OCI-LY1 (cell line): Measurements from ENCODE around the gene MRPS10.

Experiments used
- CTCF ChIP-seq: fragments of 200-600 bp; sonication (generic), shearing (Covaris generic); IDR thresholded peaks from 2 replicates; pipeline ENCODE4 v1.5.1; 2017; ENCODE audit warnings: mild to moderate bottlenecking, antibody characterized with exemption, low read length, moderate library complexity, mixed read lengths
- EZH2 ChIP-seq: fragments of 200-600 bp; sonication (generic), shearing (Covaris generic); IDR thresholded peaks from 2 replicates; pipeline ENCODE4 v1.8.0; 2017; ENCODE audit warnings: borderline replicate concordance, mixed run types, mild to moderate bottlenecking, antibody characterized with exemption, low read length, moderate library complexity, mixed read lengths

- TF ChIP-seq CTCF (no peak), EZH2 (no peak)
Observed at GRCh38 chr6:42257063-42257462, 39.4 kb upstream of the MRPS10 start.
